HG03025 (cell line): ENCODE measurements around the gene KL.

Source experiments
- ATAC-seq: cut with Tn5 transposase; IDR thresholded peaks from one replicate; pipeline ENCODE4 v1.9.1; 2021; ENCODE audit warnings: mild to moderate bottlenecking, moderate library complexity; ENCODE audit not compliant: unreplicated experiment, low FRiP score

Gene KL

GRCh38 chr13:33016414-33017322 lies at the start of gene KL:
TSS of gene KL (plus strand) at chr13:33016423. CDS start at chr13:33016441, 18 bp downstream.
- ATAC-seq, result no peak

GRCh38 chr13:32967584-32968182 lies 48.5 kb upstream of the KL start:
- ATAC-seq, result no peak

- no peak for ATAC-seq
Measured at GRCh38 chr13:32968316-32968715, 47.9 kb upstream of the KL start.

- no peak for ATAC-seq
Measured at GRCh38 chr13:32968793-32969192, 47.4 kb upstream of the KL start.

- peak; percentile 53 for ATAC-seq
Measured at GRCh38 chr13:32969516-32969941, 46.7 kb upstream of the KL start.

GRCh38 chr13:32976056-32976805 lies 40.0 kb upstream of the KL start:
- ATAC-seq, result no peak

GRCh38 chr13:32976912-32977311 lies 39.3 kb upstream of the KL start:
- ATAC-seq, result no peak

GRCh38 chr13:32977321-32977720 lies 38.9 kb upstream of the KL start:
- ATAC-seq, result no peak

- ATAC-seq, result no peak
Measured at GRCh38 chr13:32978278-32978677, 37.9 kb upstream of the KL start.

- no peak for ATAC-seq
Measured at GRCh38 chr13:32983058-32983457, 33.2 kb upstream of the KL start.

- ATAC-seq, result no peak
Measured at GRCh38 chr13:32984857-32985626, 31.2 kb upstream of the KL start.

- ATAC-seq, result no peak
Measured at GRCh38 chr13:32986552-32986951, 29.7 kb upstream of the KL start.

- ATAC-seq, result no peak
Measured at GRCh38 chr13:32987462-32987861, 28.8 kb upstream of the KL start.

- no peak for ATAC-seq
Measured at GRCh38 chr13:32988608-32989289, 27.5 kb upstream of the KL start.

GRCh38 chr13:32989290-32989667 lies 26.9 kb upstream of the KL start:
- no peak for ATAC-seq

- no peak for ATAC-seq
Measured at GRCh38 chr13:32989942-32990341, 26.3 kb upstream of the KL start.

GRCh38 chr13:32993145-32993544 lies 23.1 kb upstream of the KL start:
- no peak for ATAC-seq

GRCh38 chr13:32997399-32997798 lies 18.8 kb upstream of the KL start:
- ATAC-seq, result no peak

- ATAC-seq, result no peak
Measured at GRCh38 chr13:32998966-32999365, 17.3 kb upstream of the KL start.

GRCh38 chr13:33000365-33000764 lies 15.9 kb upstream of the KL start:
- no peak for ATAC-seq
